ENCODE measurements around the gene ACSF3. TPM values are rescaled to one million over a fixed set of nuclear protein-coding genes. Genes with fewer than 3 reads are reported as not detected.

ACSF3 gene
- total and polyA plus RNA-seq, 2 donors (not counting 1 experiment from before 2014, with no cell fraction given) = 9.2 to 23.1 TPM

DNA sequence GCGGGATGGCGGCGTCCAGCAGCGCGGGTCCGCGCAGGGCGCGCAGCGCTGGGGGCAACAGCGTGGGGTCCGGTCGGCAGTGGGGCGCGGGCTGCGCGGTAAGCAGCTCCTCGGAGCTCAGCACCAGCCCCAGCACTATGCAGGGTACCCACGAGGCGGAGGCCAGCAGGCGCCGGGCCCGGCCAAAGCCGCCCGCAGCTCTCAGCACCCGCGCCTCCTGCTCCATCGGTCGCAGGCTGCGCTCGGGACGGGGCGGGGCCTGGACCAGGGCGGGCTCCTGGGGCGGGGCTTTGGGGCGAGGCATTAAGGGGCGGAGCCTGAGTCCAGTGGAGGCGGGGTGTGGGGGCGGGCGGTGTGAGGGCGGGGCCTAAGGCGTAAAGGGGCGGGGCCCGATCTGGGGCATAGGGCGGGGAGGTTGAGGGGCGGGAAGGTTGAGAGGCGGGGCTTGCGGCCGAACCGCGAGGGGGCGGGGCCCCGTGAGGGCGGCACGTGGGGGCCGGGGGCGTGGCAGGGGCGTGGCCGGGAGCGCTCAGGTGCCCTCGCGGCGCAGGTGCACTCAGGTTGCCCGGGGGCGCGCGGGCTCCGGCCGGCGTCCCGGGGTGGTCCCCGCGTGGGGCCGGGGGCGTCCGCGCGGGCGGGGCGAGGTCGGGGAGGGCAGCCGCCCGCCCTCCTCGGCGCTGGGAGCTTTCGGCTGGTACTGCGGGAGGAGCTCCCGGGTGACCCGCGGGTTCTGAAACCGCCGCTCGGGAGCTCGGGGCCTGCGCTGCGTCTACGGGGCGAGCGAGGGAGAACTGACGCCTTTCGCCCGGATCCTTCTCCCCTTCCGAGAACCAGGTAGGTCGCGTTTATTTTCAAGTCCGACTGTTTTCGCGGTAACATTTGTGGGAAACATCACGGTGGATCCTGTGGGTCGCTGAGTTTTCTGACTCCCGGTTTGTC, 108.1 kb downstream of the ACSF3 start:
- TF ChIP-seq, protein P1, sequence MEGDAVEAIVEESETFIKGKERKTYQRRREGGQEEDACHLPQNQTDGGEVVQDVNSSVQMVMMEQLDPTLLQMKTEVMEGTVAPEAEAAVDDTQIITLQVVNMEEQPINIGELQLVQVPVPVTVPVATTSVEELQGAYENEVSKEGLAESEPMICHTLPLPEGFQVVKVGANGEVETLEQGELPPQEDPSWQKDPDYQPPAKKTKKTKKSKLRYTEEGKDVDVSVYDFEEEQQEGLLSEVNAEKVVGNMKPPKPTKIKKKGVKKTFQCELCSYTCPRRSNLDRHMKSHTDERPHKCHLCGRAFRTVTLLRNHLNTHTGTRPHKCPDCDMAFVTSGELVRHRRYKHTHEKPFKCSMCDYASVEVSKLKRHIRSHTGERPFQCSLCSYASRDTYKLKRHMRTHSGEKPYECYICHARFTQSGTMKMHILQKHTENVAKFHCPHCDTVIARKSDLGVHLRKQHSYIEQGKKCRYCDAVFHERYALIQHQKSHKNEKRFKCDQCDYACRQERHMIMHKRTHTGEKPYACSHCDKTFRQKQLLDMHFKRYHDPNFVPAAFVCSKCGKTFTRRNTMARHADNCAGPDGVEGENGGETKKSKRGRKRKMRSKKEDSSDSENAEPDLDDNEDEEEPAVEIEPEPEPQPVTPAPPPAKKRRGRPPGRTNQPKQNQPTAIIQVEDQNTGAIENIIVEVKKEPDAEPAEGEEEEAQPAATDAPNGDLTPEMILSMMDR (conservative IDR thresholded peaks at IDR 0.05 in 1 of 2, IDR thresholded peaks at IDR 0.05 in 1 of 2; ENCODE audit: low read depth in 1 of 2, low read length in 2 of 2) = no peak
- peak; percentile 55 for TF ChIP-seq EZH2 (IDR thresholded peaks at IDR 0.05; ENCODE audit: low read length, missing control alignments)
- H3K27me3 ChIP-seq (ENCODE audit: control insufficient read depth, insufficient read depth, low read length) = peaks cover 32% of the 10 kb centered on the region
- peak overlapping the region; percentile 51 for H3K4me2 ChIP-seq (ENCODE audit: extremely low read depth, insufficient read depth, low read length)
- H3K79me2 ChIP-seq (ENCODE audit: control insufficient read depth, insufficient read depth, low read length) = no peaks in the 10 kb centered on the region
- H3K4me1 ChIP-seq (ENCODE audit: control insufficient read depth, extremely low read depth, insufficient read depth, low read length) = no peaks in the 10 kb centered on the region
- no peak overlapping the region for H3K27ac ChIP-seq (ENCODE audit: insufficient read depth, low read length)
- no peaks in the 10 kb centered on the region for H3K36me3 ChIP-seq (ENCODE audit: control insufficient read depth, insufficient read depth, low read length)
- H2AFZ ChIP-seq (ENCODE audit: low read length) = no peak overlapping the region
- no peaks in the 10 kb centered on the region for H3K9me3 ChIP-seq (ENCODE audit: control insufficient read depth, insufficient read depth, low read depth, low read length)
- H3K4me3 ChIP-seq (replicated peaks in 1 of 4; ENCODE audit: control extremely low read depth in 1 of 4, insufficient read depth in 1 of 4, low read depth in 3 of 4, low read length in 4 of 4) = peak overlapping the region in 1 of 4 experiments; percentile 28
- DNase-seq (ENCODE audit: low read depth in 2 of 2) = peak; percentile 31 to 66
- no peaks in the 10 kb centered on the region for H4K20me1 ChIP-seq (ENCODE audit: control insufficient read depth, extremely low read depth, insufficient read depth, low read length)
- H3K9ac ChIP-seq (ENCODE audit: insufficient read depth, low read length) = no peak overlapping the region

DNA sequence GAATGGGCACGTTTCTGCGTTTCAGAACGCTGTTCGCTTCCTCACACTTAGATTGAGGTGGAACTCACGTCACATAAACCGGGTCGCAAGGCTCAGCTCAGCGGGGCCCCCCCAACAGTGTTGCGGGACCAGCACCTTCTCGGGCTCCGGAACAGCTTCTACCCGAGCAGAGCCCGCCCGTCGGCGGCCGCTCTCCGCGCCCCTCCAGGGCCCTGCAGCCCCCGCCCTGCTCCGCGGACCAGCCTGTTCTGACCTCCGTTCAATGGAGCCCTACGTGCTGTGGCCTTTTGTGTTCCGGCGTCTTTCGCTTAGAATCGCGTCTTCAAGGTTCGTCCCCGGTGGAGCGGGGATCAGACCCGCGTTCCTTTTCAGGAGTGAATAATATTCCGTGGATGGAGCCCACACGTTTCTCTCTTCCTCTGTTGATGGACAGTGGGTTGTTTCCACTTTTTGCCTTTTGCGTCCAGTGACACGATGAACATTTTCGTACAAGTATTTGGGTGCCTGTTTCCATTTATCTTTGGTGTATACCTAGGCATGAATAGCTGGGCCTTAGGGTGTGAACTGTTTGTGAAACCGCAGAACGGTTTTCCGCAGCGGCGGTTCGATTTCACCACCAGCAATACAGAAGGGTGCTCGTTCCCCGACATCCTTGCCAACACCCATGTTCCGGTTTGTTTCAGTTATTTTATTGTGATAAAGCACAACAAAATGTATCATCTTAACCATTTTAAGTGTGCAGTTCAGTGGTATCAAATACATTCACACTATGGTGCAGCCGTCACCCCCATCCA, 109.0 kb downstream of the ACSF3 start:
- no peaks in the 10 kb centered on the region for H3K9me3 ChIP-seq (ENCODE audit: control insufficient read depth, insufficient read depth, low read depth, low read length)
- no peak overlapping the region for H3K9ac ChIP-seq (ENCODE audit: insufficient read depth, low read length)
- H4K20me1 ChIP-seq (ENCODE audit: control insufficient read depth, extremely low read depth, insufficient read depth, low read length) = no peaks in the 10 kb centered on the region
- H3K27ac ChIP-seq (ENCODE audit: insufficient read depth, low read length) = no peak overlapping the region
- H3K27me3 ChIP-seq (ENCODE audit: control insufficient read depth, insufficient read depth, low read length) = peaks cover 32% of the 10 kb centered on the region
- DNase-seq (ENCODE audit: low read depth in 2 of 2) = no peak
- no peak overlapping the region for H3K4me2 ChIP-seq (ENCODE audit: extremely low read depth, insufficient read depth, low read length)
- H3K4me1 ChIP-seq (ENCODE audit: control insufficient read depth, extremely low read depth, insufficient read depth, low read length) = no peaks in the 10 kb centered on the region
- peak; percentile 76 for TF ChIP-seq EZH2 (IDR thresholded peaks at IDR 0.05; ENCODE audit: low read length, missing control alignments)
- TF ChIP-seq, protein P1 (conservative IDR thresholded peaks at IDR 0.05 in 1 of 2, IDR thresholded peaks at IDR 0.05 in 1 of 2; ENCODE audit: low read depth in 1 of 2, low read length in 2 of 2) = no peak
- H2AFZ ChIP-seq (ENCODE audit: low read length) = no peak overlapping the region
- no peaks in the 10 kb centered on the region for H3K36me3 ChIP-seq (ENCODE audit: control insufficient read depth, insufficient read depth, low read length)
- no peak overlapping the region for H3K4me3 ChIP-seq (replicated peaks in 1 of 4; ENCODE audit: control extremely low read depth in 1 of 4, insufficient read depth in 1 of 4, low read depth in 3 of 4, low read length in 4 of 4)
- no peaks in the 10 kb centered on the region for H3K79me2 ChIP-seq (ENCODE audit: control insufficient read depth, insufficient read depth, low read length)

Other genes starting within 250 kb of the ACSF3 start
- gene GALNS, start 236.9 kb upstream of the ACSF3 start, total RNA-seq = 20.8 and 29.6 TPM in 2 replicates
- gene GALNS, start 236.9 kb upstream of the ACSF3 start, polyA plus RNA-seq = 8.6 and 10.6 TPM in 2 replicates
- gene TRAPPC2L, start 236.7 kb upstream of the ACSF3 start, total RNA-seq = 46.5 and 47.7 TPM in 2 replicates
- 63.7 and 78.6 TPM in 2 replicates for gene TRAPPC2L, start 236.7 kb upstream of the ACSF3 start, polyA plus RNA-seq
- not detected in 2 replicates for gene PABPN1L, start 227.2 kb upstream of the ACSF3 start, total RNA-seq
- gene PABPN1L, start 227.2 kb upstream of the ACSF3 start, polyA plus RNA-seq = not detected in 2 replicates
- gene CBFA2T3, start 116.6 kb upstream of the ACSF3 start, total RNA-seq = under 0.01 TPM in 2 replicates
- 0.05 TPM in 1 of 2 replicates, not detected in the other for gene CBFA2T3, start 116.6 kb upstream of the ACSF3 start, polyA plus RNA-seq
- 0.26 and 0.99 TPM in 2 replicates for gene CDH15, start 77.9 kb downstream of the ACSF3 start, total RNA-seq
- 0.10 and 0.14 TPM in 2 replicates for gene CDH15, start 77.9 kb downstream of the ACSF3 start, polyA plus RNA-seq
- gene SLC22A31, start 106.7 kb downstream of the ACSF3 start, total RNA-seq = 0.17 and 0.26 TPM in 2 replicates
- 0.24 TPM in 1 of 2 replicates, not detected in the other for gene SLC22A31, start 106.7 kb downstream of the ACSF3 start, polyA plus RNA-seq
- 7.4 and 9.4 TPM in 2 replicates for gene ZNF778, start 123.9 kb downstream of the ACSF3 start, total RNA-seq
- gene ZNF778, start 123.9 kb downstream of the ACSF3 start, polyA plus RNA-seq = 4.3 and 4.9 TPM in 2 replicates

Measured in fibroblast of lung (primary cell).